Measurements from ENCODE around the gene S100A3. TPM values are rescaled to one million over a fixed set of nuclear protein-coding genes. Genes with fewer than 3 reads are reported as not detected.

Gene S100A3, protein sequence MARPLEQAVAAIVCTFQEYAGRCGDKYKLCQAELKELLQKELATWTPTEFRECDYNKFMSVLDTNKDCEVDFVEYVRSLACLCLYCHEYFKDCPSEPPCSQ
- polyA plus RNA-seq (not detected in 2 replicates), polyA minus RNA-seq (not detected in 2 replicates)

DNA sequence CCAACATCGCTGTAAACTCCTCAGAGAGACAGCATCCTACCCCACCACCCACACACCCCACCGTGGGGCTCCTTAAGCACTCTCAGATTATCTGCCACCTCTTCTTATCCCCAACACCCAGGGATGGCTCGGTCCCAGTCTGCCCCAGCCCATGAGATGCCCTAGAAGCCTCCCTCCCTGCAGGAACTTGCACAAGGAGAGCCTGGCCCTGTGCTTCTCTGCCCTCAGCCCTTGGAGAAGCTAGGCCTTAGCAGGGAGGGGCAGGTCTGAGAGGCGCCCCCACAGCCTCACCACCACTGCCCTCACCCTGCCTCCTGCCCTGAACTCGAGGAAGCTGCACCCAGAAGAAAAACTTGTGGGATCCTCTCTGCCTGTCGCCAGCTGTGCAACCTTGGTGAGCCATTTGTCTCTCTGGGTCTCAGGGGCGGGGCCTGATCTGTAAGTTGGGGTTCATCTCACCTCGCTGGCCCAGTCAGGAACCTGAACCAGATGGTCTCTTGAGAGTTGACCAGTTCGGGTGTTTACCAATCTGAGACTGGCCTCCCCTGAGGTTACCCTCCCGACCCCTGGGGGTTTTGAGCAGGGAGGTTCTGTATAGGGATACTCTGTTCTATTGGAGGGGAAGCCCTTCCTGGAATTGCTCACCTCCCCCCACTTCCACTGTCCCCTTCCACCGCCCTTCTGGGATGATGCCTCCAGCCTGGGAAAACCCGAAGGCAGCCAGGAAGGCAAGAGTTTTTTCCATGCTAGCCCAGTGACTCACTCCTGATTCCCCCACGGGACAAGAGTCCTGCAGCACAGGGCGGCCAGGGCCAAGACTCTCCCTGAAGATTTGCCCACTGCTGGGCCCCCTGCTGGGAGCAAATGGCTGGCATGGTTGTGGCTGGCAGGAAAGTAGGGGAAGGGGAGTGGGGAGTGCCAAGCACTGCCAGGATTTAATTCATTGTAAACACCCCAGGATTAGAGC lies at the start of gene S100A3:
S100A3 (minus strand) TSS at position 537 of the 967 bp plus-strand sequence. CDS start 773 bp downstream, outside the sequence.
- no peak within 1 kb of the TSS for H3K27ac ChIP-seq (ENCODE audit: low read length)
- no peaks in the 10 kb centered on the region for H3F3A ChIP-seq (ENCODE audit: insufficient read depth, low read length, poor library complexity, severe bottlenecking)
- H4K20me1 ChIP-seq (ENCODE audit: insufficient read depth), result no peaks in the 10 kb centered on the region
- TF ChIP-seq RAD21 (conservative IDR thresholded peaks at IDR 0.05) (no peak), EZH2 (IDR thresholded peaks at IDR 0.05; ENCODE audit: borderline replicate concordance, insufficient read depth, low read length, poor library complexity, severe bottlenecking) (no peak), SMC3 (conservative IDR thresholded peaks at IDR 0.05; ENCODE audit: poor library complexity) (no peak), TAF1 (IDR thresholded peaks at IDR 0.05; ENCODE audit: low read depth) (no peak), MXI1 (conservative IDR thresholded peaks at IDR 0.05; ENCODE audit: poor library complexity, severe bottlenecking) (no peak), EP300 (conservative IDR thresholded peaks at IDR 0.05; ENCODE audit: poor library complexity, severe bottlenecking) (no peak), POLR2AphosphoS5 (IDR thresholded peaks at IDR 0.05) (no peak)
- TF ChIP-seq, protein P1, sequence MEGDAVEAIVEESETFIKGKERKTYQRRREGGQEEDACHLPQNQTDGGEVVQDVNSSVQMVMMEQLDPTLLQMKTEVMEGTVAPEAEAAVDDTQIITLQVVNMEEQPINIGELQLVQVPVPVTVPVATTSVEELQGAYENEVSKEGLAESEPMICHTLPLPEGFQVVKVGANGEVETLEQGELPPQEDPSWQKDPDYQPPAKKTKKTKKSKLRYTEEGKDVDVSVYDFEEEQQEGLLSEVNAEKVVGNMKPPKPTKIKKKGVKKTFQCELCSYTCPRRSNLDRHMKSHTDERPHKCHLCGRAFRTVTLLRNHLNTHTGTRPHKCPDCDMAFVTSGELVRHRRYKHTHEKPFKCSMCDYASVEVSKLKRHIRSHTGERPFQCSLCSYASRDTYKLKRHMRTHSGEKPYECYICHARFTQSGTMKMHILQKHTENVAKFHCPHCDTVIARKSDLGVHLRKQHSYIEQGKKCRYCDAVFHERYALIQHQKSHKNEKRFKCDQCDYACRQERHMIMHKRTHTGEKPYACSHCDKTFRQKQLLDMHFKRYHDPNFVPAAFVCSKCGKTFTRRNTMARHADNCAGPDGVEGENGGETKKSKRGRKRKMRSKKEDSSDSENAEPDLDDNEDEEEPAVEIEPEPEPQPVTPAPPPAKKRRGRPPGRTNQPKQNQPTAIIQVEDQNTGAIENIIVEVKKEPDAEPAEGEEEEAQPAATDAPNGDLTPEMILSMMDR (IDR thresholded peaks at IDR 0.05; ENCODE audit: poor library complexity, severe bottlenecking), result no peak
- TF ChIP-seq, protein P2, sequence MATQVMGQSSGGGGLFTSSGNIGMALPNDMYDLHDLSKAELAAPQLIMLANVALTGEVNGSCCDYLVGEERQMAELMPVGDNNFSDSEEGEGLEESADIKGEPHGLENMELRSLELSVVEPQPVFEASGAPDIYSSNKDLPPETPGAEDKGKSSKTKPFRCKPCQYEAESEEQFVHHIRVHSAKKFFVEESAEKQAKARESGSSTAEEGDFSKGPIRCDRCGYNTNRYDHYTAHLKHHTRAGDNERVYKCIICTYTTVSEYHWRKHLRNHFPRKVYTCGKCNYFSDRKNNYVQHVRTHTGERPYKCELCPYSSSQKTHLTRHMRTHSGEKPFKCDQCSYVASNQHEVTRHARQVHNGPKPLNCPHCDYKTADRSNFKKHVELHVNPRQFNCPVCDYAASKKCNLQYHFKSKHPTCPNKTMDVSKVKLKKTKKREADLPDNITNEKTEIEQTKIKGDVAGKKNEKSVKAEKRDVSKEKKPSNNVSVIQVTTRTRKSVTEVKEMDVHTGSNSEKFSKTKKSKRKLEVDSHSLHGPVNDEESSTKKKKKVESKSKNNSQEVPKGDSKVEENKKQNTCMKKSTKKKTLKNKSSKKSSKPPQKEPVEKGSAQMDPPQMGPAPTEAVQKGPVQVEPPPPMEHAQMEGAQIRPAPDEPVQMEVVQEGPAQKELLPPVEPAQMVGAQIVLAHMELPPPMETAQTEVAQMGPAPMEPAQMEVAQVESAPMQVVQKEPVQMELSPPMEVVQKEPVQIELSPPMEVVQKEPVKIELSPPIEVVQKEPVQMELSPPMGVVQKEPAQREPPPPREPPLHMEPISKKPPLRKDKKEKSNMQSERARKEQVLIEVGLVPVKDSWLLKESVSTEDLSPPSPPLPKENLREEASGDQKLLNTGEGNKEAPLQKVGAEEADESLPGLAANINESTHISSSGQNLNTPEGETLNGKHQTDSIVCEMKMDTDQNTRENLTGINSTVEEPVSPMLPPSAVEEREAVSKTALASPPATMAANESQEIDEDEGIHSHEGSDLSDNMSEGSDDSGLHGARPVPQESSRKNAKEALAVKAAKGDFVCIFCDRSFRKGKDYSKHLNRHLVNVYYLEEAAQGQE (IDR thresholded peaks at IDR 0.05; ENCODE audit: borderline replicate concordance), result no peak
- H2AFZ ChIP-seq (ENCODE audit: low read depth, low read length), result no peak within 1 kb of the TSS
- no peaks in the 10 kb centered on the region for H3K36me3 ChIP-seq (ENCODE audit: insufficient read depth, low read length)
- no peak within 1 kb of the TSS for H3K9ac ChIP-seq (ENCODE audit: low read length)
- no peaks in the 10 kb centered on the region for H3K27me3 ChIP-seq (ENCODE audit: insufficient read depth, low read depth, low read length)
- no peak within 1 kb of the TSS for H3K4me2 ChIP-seq (ENCODE audit: low read length)
- no peaks in the 10 kb centered on the region for H3K9me3 ChIP-seq (ENCODE audit: low read length)
- no peaks in the 10 kb centered on the region for H3K9me2 ChIP-seq (ENCODE audit: insufficient read depth, low read length)
- H3K79me2 ChIP-seq (replicated peaks; ENCODE audit: insufficient read depth, low read length), result no peaks in the 10 kb centered on the region
- no peak within 1 kb of the TSS for H3K4me3 ChIP-seq (ENCODE audit: low read length)

DNA sequence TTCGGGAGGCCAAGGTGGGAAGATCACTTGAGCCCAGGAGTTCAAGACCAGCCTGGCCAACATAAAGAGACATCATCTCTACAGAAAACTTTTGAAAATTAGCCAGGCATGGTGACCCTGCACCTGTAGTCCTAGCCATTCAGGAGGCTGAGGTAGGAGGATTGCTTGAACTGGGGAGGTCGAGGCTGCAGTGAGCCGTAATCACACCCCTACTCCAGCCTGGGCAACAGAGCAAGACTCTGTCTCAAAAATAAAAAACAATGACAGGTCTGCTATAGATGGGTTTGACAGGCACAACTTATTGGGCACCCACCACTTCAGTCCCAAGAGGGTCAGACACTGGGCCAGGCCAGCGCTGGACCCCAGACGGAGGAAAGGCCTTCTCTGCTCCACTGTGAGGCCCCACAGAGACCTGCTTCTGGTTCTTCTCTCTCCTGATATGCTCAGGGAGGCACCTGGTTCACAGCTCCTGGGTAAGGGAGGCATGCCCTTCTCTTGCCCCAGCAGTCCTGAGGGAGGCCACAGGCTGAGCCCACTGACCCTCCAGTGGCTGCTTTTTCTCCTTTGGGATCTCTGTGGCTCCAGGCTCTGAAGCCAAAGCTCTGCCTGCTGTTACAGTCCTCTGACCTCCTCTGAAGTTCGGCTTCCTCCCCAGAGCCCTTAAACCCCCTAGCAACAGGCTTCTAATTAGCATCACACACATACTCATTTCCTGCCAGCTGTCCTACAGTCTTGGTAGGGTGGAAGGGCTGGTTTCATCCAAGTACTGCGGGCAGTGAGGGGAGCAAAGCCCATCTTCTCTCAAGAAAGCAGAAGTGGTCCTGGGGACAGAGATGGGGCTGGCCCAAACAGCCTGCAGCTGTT lies 49.5 kb upstream of the S100A3 start:
- TF ChIP-seq, protein P1 (IDR thresholded peaks at IDR 0.05; ENCODE audit: poor library complexity, severe bottlenecking), result no peak
- no peak for TF ChIP-seq RAD21 (conservative IDR thresholded peaks at IDR 0.05)
- no peak for TF ChIP-seq EZH2 (IDR thresholded peaks at IDR 0.05; ENCODE audit: borderline replicate concordance, insufficient read depth, low read length, poor library complexity, severe bottlenecking)
- no peak for TF ChIP-seq POLR2AphosphoS5 (IDR thresholded peaks at IDR 0.05)
- TF ChIP-seq, protein P2 (IDR thresholded peaks at IDR 0.05; ENCODE audit: borderline replicate concordance), result no peak
- no peak for TF ChIP-seq MXI1 (conservative IDR thresholded peaks at IDR 0.05; ENCODE audit: poor library complexity, severe bottlenecking)
- TF ChIP-seq EP300 (conservative IDR thresholded peaks at IDR 0.05; ENCODE audit: poor library complexity, severe bottlenecking), result no peak
- TF ChIP-seq SMC3 (conservative IDR thresholded peaks at IDR 0.05; ENCODE audit: poor library complexity), result no peak
- no peak for TF ChIP-seq TAF1 (IDR thresholded peaks at IDR 0.05; ENCODE audit: low read depth)
- Histone ChIP-seq H2AFZ (ENCODE audit: low read depth, low read length) (no peak overlapping the region), H3K9me2 (ENCODE audit: insufficient read depth, low read length) (no peaks in the 10 kb centered on the region), H3K36me3 (ENCODE audit: insufficient read depth, low read length) (no peaks in the 10 kb centered on the region), H3F3A (ENCODE audit: insufficient read depth, low read length, poor library complexity, severe bottlenecking) (no peaks in the 10 kb centered on the region), H3K9ac (ENCODE audit: low read length) (no peak overlapping the region), H3K79me2 (replicated peaks; ENCODE audit: insufficient read depth, low read length) (no peaks in the 10 kb centered on the region), H3K4me3 (ENCODE audit: low read length) (no peak overlapping the region), H4K20me1 (ENCODE audit: insufficient read depth) (no peaks in the 10 kb centered on the region), H3K27me3 (ENCODE audit: insufficient read depth, low read depth, low read length) (no peaks in the 10 kb centered on the region), H3K9me3 (ENCODE audit: low read length) (no peaks in the 10 kb centered on the region), H3K27ac (ENCODE audit: low read length) (no peak overlapping the region), H3K4me2 (ENCODE audit: low read length) (no peak overlapping the region)

Measured in neural cell (in vitro differentiated cells).